ENCODE data around the gene DPYSL5. TPM values are rescaled to one million over a fixed set of nuclear protein-coding genes. Genes with fewer than 3 reads are reported as not detected.

The DPYSL5 gene
- total and polyA plus RNA-seq, 12 donors = 0.01 to 0.12 TPM; not detected in 10

- ATAC-seq = no peak
- Histone ChIP-seq H3K27ac (no peak overlapping the region), H3K4me3 (no peak overlapping the region), H3K4me1 (peaks cover 12 to 53% (median 48%) of the 10 kb centered on the region in 9 donors), H3K9me3 (no peaks in the 10 kb centered on the region), H3K36me3 (no peaks in the 10 kb centered on the region), H3K27me3 (peaks cover 38 to 84% (median 67%) of the 10 kb centered on the region in 7 donors)
- TF ChIP-seq CTCF (IDR thresholded peaks at IDR 0.05) = no peak
- 93 to 94% methylated on average over 1 of the region's 1 CpG for WGBS, 2 donors
- intact Hi-C loops (cut with DNase I) = loop anchor here in 1 of 10 donors (5.0 kb wide), 1 partner anchor 72 kb away; no protein-coding TSS in a partner anchor
- no peak for DNase-seq
Observed at GRCh38 chr2:26850505-26850904, 2.6 kb downstream of the DPYSL5 start.

GRCh38 chr2:26852405-26853306 lies 4.7 kb downstream of the DPYSL5 start:
- H3K4me3 ChIP-seq = no peak overlapping the region
- WGBS, 2 donors = 38 to 41% methylated on average over 7 of the region's 7 CpGs
- peaks cover 11 to 39% (median 35%) of the 10 kb centered on the region in 9 donors for H3K4me1 ChIP-seq
- no peak for TF ChIP-seq CTCF (IDR thresholded peaks at IDR 0.05)
- intact Hi-C loops (cut with DNase I) = loop anchor here in 1 of 10 donors (5.0 kb wide), 1 partner anchor 70 kb away; no protein-coding TSS in a partner anchor
- no peaks in the 10 kb centered on the region for H3K36me3 ChIP-seq
- no peaks in the 10 kb centered on the region for H3K9me3 ChIP-seq
- ATAC-seq (peak; percentile 66 to 90 (median 78)), DNase-seq (peak in 1 of 2 donors; percentile 37)
- H3K27me3 ChIP-seq = peaks cover 25 to 78% (median 60%) of the 10 kb centered on the region in 7 donors
- no peak overlapping the region for H3K27ac ChIP-seq

- H3K36me3 ChIP-seq = no peaks in the 10 kb centered on the region
- no peaks in the 10 kb centered on the region for H3K9me3 ChIP-seq
- H3K4me1 ChIP-seq = peaks cover 0 to 29% (median 26%) of the 10 kb centered on the region in 9 donors
- H3K27me3 ChIP-seq = peaks cover 16 to 72% (median 50%) of the 10 kb centered on the region in 7 donors
- H3K27ac ChIP-seq = no peak overlapping the region
- intact Hi-C loops (cut with DNase I) = loop anchor here in 1 of 10 donors (5.0 kb wide), 1 partner anchor 69 kb away; no protein-coding TSS in a partner anchor
- no peak for ATAC-seq
- TF ChIP-seq CTCF (IDR thresholded peaks at IDR 0.05) = no peak
- no peak overlapping the region for H3K4me3 ChIP-seq
- DNase-seq = no peak
Observed at GRCh38 chr2:26853751-26854150, 5.8 kb downstream of the DPYSL5 start.

- no peak overlapping the region for H3K27ac ChIP-seq
- no peak for DNase-seq
- WGBS, 2 donors = 58 to 61% methylated on average over 1 of the region's 1 CpG
- no peak overlapping the region for H3K4me3 ChIP-seq
- no peaks in the 10 kb centered on the region for H3K36me3 ChIP-seq
- no peak for TF ChIP-seq CTCF (IDR thresholded peaks at IDR 0.05)
- H3K27me3 ChIP-seq = peaks cover 10 to 72% (median 44%) of the 10 kb centered on the region in 7 donors
- no peaks in the 10 kb centered on the region for H3K9me3 ChIP-seq
- ATAC-seq = no peak
- intact Hi-C loops (cut with DNase I) = loop anchor here in 1 of 10 donors (5.0 kb wide), 1 partner anchor 68 kb away; no protein-coding TSS in a partner anchor
- peaks cover 0 to 23% (median 20%) of the 10 kb centered on the region in 9 donors for H3K4me1 ChIP-seq
Observed at GRCh38 chr2:26854283-26854827, 6.4 kb downstream of the DPYSL5 start.
